HG03045 (cell line): ENCODE measurements around the gene FAM240B.

Experiments used
- ATAC-seq: cut with Tn5 transposase; IDR thresholded peaks from one replicate; pipeline ENCODE4 v1.9.1; 2021; ENCODE audit warnings: mild to moderate bottlenecking, moderate library complexity; ENCODE audit not compliant: unreplicated experiment

The FAM240B gene

GRCh38 chr9:38705917-38706316, 14.0 kb downstream of the FAM240B start:
- ATAC-seq, result no peak

- ATAC-seq, result no peak
These were observed 19.2 kb downstream of the FAM240B start for GRCh38 chr9:38700695-38701094.

GRCh38 chr9:38699337-38699736, 20.6 kb downstream of the FAM240B start:
- ATAC-seq, result no peak

GRCh38 chr9:38697776-38698300, 22.1 kb downstream of the FAM240B start:
- ATAC-seq, result no peak

- ATAC-seq, result no peak
These were observed 22.9 kb downstream of the FAM240B start for GRCh38 chr9:38696999-38697398.

GRCh38 chr9:38694676-38695075, 25.3 kb downstream of the FAM240B start:
- no peak for ATAC-seq

GRCh38 chr9:38692707-38693106, 27.2 kb downstream of the FAM240B start:
- ATAC-seq, result no peak

GRCh38 chr9:38690574-38690973, 29.4 kb downstream of the FAM240B start:
- no peak for ATAC-seq

GRCh38 chr9:38689678-38690077, 30.3 kb downstream of the FAM240B start:
- ATAC-seq, result no peak

- ATAC-seq, result no peak
These were observed 31.9 kb downstream of the FAM240B start for GRCh38 chr9:38687992-38688391.

GRCh38 chr9:38687389-38687842, 32.5 kb downstream of the FAM240B start:
- peak; percentile 71 for ATAC-seq

- no peak for ATAC-seq
These were observed 33.0 kb downstream of the FAM240B start for GRCh38 chr9:38686933-38687332.

- ATAC-seq, result no peak
These were observed 34.4 kb downstream of the FAM240B start for GRCh38 chr9:38685535-38685934.

GRCh38 chr9:38683336-38683735, 36.6 kb downstream of the FAM240B start:
- no peak for ATAC-seq

- ATAC-seq, result no peak
These were observed 37.2 kb downstream of the FAM240B start for GRCh38 chr9:38682713-38683112.

GRCh38 chr9:38681747-38682227, 38.1 kb downstream of the FAM240B start:
- ATAC-seq, result no peak

GRCh38 chr9:38680837-38681445, 39.0 kb downstream of the FAM240B start:
- no peak for ATAC-seq

GRCh38 chr9:38677660-38678303, 42.2 kb downstream of the FAM240B start:
- no peak for ATAC-seq

- ATAC-seq, result no peak
These were observed 44.1 kb downstream of the FAM240B start for GRCh38 chr9:38675831-38676230.

GRCh38 chr9:38675211-38675610, 44.7 kb downstream of the FAM240B start:
- ATAC-seq, result no peak

GRCh38 chr9:38673399-38674193, 46.3 kb downstream of the FAM240B start:
- ATAC-seq, result no peak
